ENCODE results near the gene MPPE1. TPM values are rescaled to one million over a fixed set of nuclear protein-coding genes. Genes with fewer than 3 reads are reported as not detected.

Gene MPPE1
- total and polyA plus RNA-seq, 2 of the 4 experiments (the other 2 are of a cell fraction): 13.8 to 19.9 TPM

DNA sequence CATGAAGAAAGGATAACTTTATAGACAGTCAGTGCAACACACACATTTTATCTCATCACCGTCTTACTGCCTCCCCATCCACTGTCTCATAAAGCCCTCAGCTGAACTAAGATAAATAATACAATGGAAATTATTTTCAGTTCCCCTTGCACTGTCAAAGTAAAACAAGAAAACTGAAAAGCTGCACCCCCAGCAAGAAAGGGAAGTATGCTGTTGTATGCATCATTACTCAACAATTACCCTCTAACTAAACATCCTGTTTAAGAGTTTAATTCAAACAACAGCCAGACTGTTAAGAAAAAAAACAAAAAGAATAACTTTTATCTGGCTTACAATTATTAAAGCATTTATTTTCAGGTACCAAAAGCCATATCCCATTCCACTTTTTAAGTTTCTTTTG lies 25.0 kb downstream of the MPPE1 start:
- no peak overlapping the region; the same call in 1 of the 2 replicates for H3K27ac ChIP-seq (ENCODE audit: insufficient read depth, low read length)
- no peaks in the 10 kb centered on the region for H3K4me1 ChIP-seq (ENCODE audit: control insufficient read depth, insufficient read depth, low read length)
- H3K9me3 ChIP-seq (ENCODE audit: control insufficient read depth, insufficient read depth, low read length): no peaks in the 10 kb centered on the region
- no CpG with 5 or more reads among the region's 1 CpG for WGBS, 2 experiments (ENCODE audit: extremely low coverage in 2 of 2, insufficient read length in 1 of 2)
- intact Hi-C loops (cut with micrococcal nuclease): no loop called here
- H3K14ac ChIP-seq (replicated peaks; ENCODE audit: low read depth, low read length): no peak overlapping the region
- no peak overlapping the region for H3K18ac ChIP-seq (ENCODE audit: low read depth, low read length)
- no peak overlapping the region for H3K23ac ChIP-seq (ENCODE audit: low read depth, low read length)
- H2BK120ac ChIP-seq (ENCODE audit: low read depth, low read length): no peak overlapping the region
- no peak overlapping the region for H4K91ac ChIP-seq (ENCODE audit: insufficient read depth, low read depth, low read length)
- no peak overlapping the region for H2BK5ac ChIP-seq (ENCODE audit: low read depth, low read length, poor library complexity, severe bottlenecking)
- BruUV-seq (replicated peaks): no TSS peak
- no peak overlapping the region for H2AK9ac ChIP-seq (replicated peaks; ENCODE audit: low read depth, low read length, poor library complexity)
- CTCF ChIA-PET: no interaction called here
- no peak overlapping the region for H2BK15ac ChIP-seq (ENCODE audit: low read depth, low read length)
- no peaks in the 10 kb centered on the region for H3K79me1 ChIP-seq (ENCODE audit: low read depth in 1 of 2, low read length in 2 of 2)
- H3K4me2 ChIP-seq (ENCODE audit: low read depth, low read length): peak overlapping the region; percentile 30; the same call in 1 of the 2 replicates
- dilution Hi-C loops (cut with HindIII; ENCODE audit: low sequenced_read_pairs, unreplicated experiment): no loop called here
- H3K27me3 ChIP-seq (ENCODE audit: control insufficient read depth, insufficient read depth, low read length): no peaks in the 10 kb centered on the region
- in situ Hi-C loops (cut with MboI; ENCODE audit: low sequenced_read_pairs): no loop called here
- H2AFZ ChIP-seq (replicated peaks; ENCODE audit: low read length, poor library complexity): no peak overlapping the region
- ATAC-seq (ENCODE audit: low read depth) (peak; percentile 80), DNase-seq (peak; percentile 41)
- H4K8ac ChIP-seq (ENCODE audit: low read depth in 2 of 2, low read length in 2 of 2): no peak overlapping the region
- no peak overlapping the region for H3K9ac ChIP-seq (ENCODE audit: low read depth, low read length)
- TF ChIP-seq RCOR1 (IDR thresholded peaks at IDR 0.05; ENCODE audit: insufficient replicate concordance, low read length) (no peak), MAZ (IDR thresholded peaks at IDR 0.05; ENCODE audit: borderline replicate concordance, low read depth, low read length) (no peak), BHLHE40 (IDR thresholded peaks at IDR 0.05; ENCODE audit: low read depth, low read length) (no peak), SMC3 (IDR thresholded peaks at IDR 0.05; ENCODE audit: low read depth, low read length) (no peak)
- TF ChIP-seq, protein P1, sequence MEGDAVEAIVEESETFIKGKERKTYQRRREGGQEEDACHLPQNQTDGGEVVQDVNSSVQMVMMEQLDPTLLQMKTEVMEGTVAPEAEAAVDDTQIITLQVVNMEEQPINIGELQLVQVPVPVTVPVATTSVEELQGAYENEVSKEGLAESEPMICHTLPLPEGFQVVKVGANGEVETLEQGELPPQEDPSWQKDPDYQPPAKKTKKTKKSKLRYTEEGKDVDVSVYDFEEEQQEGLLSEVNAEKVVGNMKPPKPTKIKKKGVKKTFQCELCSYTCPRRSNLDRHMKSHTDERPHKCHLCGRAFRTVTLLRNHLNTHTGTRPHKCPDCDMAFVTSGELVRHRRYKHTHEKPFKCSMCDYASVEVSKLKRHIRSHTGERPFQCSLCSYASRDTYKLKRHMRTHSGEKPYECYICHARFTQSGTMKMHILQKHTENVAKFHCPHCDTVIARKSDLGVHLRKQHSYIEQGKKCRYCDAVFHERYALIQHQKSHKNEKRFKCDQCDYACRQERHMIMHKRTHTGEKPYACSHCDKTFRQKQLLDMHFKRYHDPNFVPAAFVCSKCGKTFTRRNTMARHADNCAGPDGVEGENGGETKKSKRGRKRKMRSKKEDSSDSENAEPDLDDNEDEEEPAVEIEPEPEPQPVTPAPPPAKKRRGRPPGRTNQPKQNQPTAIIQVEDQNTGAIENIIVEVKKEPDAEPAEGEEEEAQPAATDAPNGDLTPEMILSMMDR (conservative IDR thresholded peaks at IDR 0.05; ENCODE audit: low read depth, low read length): no peak
- TF ChIP-seq, protein P2, sequence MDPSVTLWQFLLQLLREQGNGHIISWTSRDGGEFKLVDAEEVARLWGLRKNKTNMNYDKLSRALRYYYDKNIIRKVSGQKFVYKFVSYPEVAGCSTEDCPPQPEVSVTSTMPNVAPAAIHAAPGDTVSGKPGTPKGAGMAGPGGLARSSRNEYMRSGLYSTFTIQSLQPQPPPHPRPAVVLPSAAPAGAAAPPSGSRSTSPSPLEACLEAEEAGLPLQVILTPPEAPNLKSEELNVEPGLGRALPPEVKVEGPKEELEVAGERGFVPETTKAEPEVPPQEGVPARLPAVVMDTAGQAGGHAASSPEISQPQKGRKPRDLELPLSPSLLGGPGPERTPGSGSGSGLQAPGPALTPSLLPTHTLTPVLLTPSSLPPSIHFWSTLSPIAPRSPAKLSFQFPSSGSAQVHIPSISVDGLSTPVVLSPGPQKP (IDR thresholded peaks at IDR 0.05; ENCODE audit: borderline replicate concordance, low read depth, low read length): no peak
- no peak overlapping the region for H3K56ac ChIP-seq (ENCODE audit: extremely low read depth, insufficient read depth, low read length)
- H4K5ac ChIP-seq (ENCODE audit: low read depth, low read length): no peak overlapping the region
- POLR2A ChIA-PET (ENCODE audit: unreplicated experiment): interaction anchor here (0.8 kb wide), 1 partner anchor 11 kb away, joined by 6 read pairs; no protein-coding TSS in a partner anchor
- H2BK20ac ChIP-seq (ENCODE audit: low read depth, low read length): no peak overlapping the region
- no peak overlapping the region for H3K4me3 ChIP-seq (ENCODE audit: insufficient read depth, low read depth, low read length)
- peaks cover 24% of the 10 kb centered on the region for H3K36me3 ChIP-seq (ENCODE audit: control insufficient read depth, insufficient read depth, low read length)
- no peaks in the 10 kb centered on the region for H4K20me1 ChIP-seq (ENCODE audit: insufficient read depth, low read length)
- H2AK5ac ChIP-seq (ENCODE audit: low read depth, low read length): no peak overlapping the region
- H3K4ac ChIP-seq (ENCODE audit: low read depth, low read length): no peak overlapping the region
- H3K9me1 ChIP-seq (ENCODE audit: insufficient read depth, low read length): peaks cover 10% of the 10 kb centered on the region

Measured in IMR-90 (cell line).